OCI-LY7 (cell line): Measurements from ENCODE around the gene LRPAP1. TPM values are rescaled to one million over a fixed set of nuclear protein-coding genes. Genes with fewer than 3 reads are reported as not detected.

Experiments
- BruUV-seq: library from RNA; stranded (reverse); fragments of 400-500 nt; replicated peaks from 2 replicates; lab custom pipeline; 2021; lab: Mats Ljungman, UMichigan
- CTCF ChIA-PET: fragments of 300-600 bp; sonication (Branson Sonifier 250); formaldehyde crosslinking; loops from one replicate; lab custom pipeline; 2022; ENCODE audit warnings: antibody characterized with exemption; ENCODE audit not compliant: unreplicated experiment; lab: Charles Lee
- POLR2A ChIA-PET: fragments of 300-600 bp; sonication (Branson Sonifier 250); formaldehyde crosslinking; loops from one replicate; lab custom pipeline; 2022; ENCODE audit warnings: antibody characterized with exemption; lab: Charles Lee
- DNase-seq: peaks from one replicate; pipeline ENCODE4 v3.0.0-alpha.2; 2015; ENCODE audit warnings: low spot score
- H2AFZ ChIP-seq: fragments of 200-600 bp; sonication (generic), shearing (Covaris generic); 2 replicates; pipeline ENCODE4 v1.6.1; 2014; ENCODE audit warnings: mild to moderate bottlenecking, antibody characterized with exemption, low read length, moderate library complexity
- H3K27ac ChIP-seq: fragments of 200-600 bp; sonication (generic); 2 replicates; pipeline ENCODE4 v1.5.1; 2014; ENCODE audit warnings: mixed run types, low read depth, mild to moderate bottlenecking, moderate library complexity, low read length, inconsistent platforms; ENCODE audit not compliant: poor library complexity, severe bottlenecking
- H3K36me3 ChIP-seq: fragments of 200-600 bp; sonication (generic); 2 replicates; pipeline ENCODE4 v1.6.1; 2014; ENCODE audit warnings: mild to moderate bottlenecking, antibody characterized with exemption, low read length, moderate library complexity, mixed read lengths; ENCODE audit not compliant: insufficient read depth
- H3K4me1 ChIP-seq: fragments of 200-600 bp; sonication (generic); 2 replicates; pipeline ENCODE4 v1.5.1; 2014; ENCODE audit warnings: mild to moderate bottlenecking, low read length; ENCODE audit not compliant: insufficient read depth, poor library complexity, severe bottlenecking
- H3K4me2 ChIP-seq: fragments of 200-600 bp; sonication (generic); 2 replicates; pipeline ENCODE4 v1.6.1; 2014; ENCODE audit warnings: mild to moderate bottlenecking, low read length
- H3K4me3 ChIP-seq: fragments of 200-600 bp; sonication (generic); 2 replicates; pipeline ENCODE4 v1.5.1; 2014; ENCODE audit warnings: mild to moderate bottlenecking, low read depth, low read length; ENCODE audit not compliant: poor library complexity, severe bottlenecking
- H3K79me2 ChIP-seq: fragments of 200-600 bp; sonication (generic); 2 replicates; pipeline ENCODE4 v1.6.1; 2016; ENCODE audit warnings: low read depth, mild to moderate bottlenecking, low read length, moderate library complexity, mixed read lengths; ENCODE audit not compliant: insufficient read depth
- H3K9me2 ChIP-seq: fragments of 200-600 bp; sonication (generic); 2 replicates; pipeline ENCODE4 v1.6.1; 2016; ENCODE audit warnings: mild to moderate bottlenecking, low read length, mixed read lengths; ENCODE audit not compliant: insufficient read depth
- H3K9me3 ChIP-seq: fragments of 200-600 bp; sonication (generic); 2 replicates; pipeline ENCODE4 v1.6.1; 2014; ENCODE audit warnings: mild to moderate bottlenecking, mixed run types, low read length, mixed read lengths
- H4K20me1 ChIP-seq: fragments of 200-600 bp; sonication (generic); 2 replicates; pipeline ENCODE4 v1.6.1; 2014; ENCODE audit warnings: mild to moderate bottlenecking, antibody characterized with exemption, low read length, moderate library complexity, mixed read lengths; ENCODE audit not compliant: insufficient read depth
- EZH2phosphoT487 ChIP-seq: fragments of 200-600 bp; sonication (generic); IDR thresholded peaks from 2 replicates; pipeline ENCODE4 v1.6.1; 2018; ENCODE audit warnings: low read depth, borderline replicate concordance, mild to moderate bottlenecking, mixed run types, antibody characterized with exemption, low read length, moderate library complexity, mixed read lengths
- intact Hi-C: fragments of 100-400 bp; cut with micrococcal nuclease; formaldehyde crosslinking; loops from one replicate; pipeline ENCODE4 v1.10.0; 2022; ENCODE audit not compliant: unreplicated experiment
- total RNA-seq, 2 experiments: library from RNA; depleted of rRNA in 1 of 2; stranded (reverse); fragments of >200 nt in 1 of 2; shearing (Covaris generic) in 1 of 2; gene quantifications; 2 replicates each; pipeline ENCODE4 v1.2.3, GENCODE V29; 2014 to 2022
- TF ChIP-seq, protein P1 (sequence below): fragments of 200-600 bp; sonication (generic); conservative IDR thresholded peaks from 2 replicates; pipeline ENCODE4 v1.5.1; 2014; ENCODE audit warnings: mild to moderate bottlenecking, antibody characterized with exemption, low read length, moderate library complexity, mixed read lengths

Gene LRPAP1
- total RNA-seq, 2 experiments from 2014 or later = 46.2 to 54.7 TPM

DNA sequence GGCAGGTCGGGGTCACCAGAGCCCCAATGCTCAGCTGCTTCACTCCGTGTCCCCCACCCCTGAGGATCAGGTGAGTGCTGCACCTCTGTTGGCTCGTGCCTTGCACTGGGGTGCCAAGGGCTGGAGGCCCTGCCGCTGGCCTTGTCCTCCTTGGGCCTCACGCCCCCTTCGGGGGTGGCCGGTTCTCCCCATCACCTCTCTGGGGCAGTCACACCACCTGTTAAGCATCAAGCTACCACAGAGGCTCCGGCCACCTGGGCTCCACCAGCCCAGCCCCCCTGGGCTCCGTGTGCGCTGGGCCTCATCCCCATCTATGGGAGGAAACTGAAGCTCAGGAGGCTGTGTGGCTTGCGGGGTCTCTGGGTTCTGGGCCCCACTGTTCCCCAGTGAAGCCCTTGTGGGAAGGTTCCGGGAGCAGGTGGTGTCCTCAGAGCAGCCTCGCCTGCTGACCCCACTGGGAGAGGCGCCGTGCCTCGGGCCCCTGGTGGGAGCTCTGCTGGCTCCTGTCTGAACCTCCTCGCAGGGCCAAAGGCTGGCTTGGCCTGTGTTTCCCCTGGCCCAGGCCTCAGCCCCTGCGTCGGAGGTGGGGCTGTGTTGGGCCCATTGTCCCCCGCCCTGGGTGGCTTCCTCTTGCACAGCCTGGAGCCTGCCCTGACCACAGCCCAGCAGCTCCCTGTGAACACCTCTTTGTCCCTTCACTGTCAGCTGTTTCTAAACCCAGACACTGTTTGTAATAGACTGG, 38.3 kb downstream of the LRPAP1 start:
- ChIA-PET POLR2A (no interaction called here), CTCF (interaction anchor here (0.5 kb wide), 1 partner anchor 14 kb away, joined by 4 read pairs; no protein-coding TSS in a partner anchor)
- no peak overlapping the region for H3K4me2 ChIP-seq
- DNase-seq = no peak
- no peak for TF ChIP-seq EZH2phosphoT487
- TF ChIP-seq, protein P1, sequence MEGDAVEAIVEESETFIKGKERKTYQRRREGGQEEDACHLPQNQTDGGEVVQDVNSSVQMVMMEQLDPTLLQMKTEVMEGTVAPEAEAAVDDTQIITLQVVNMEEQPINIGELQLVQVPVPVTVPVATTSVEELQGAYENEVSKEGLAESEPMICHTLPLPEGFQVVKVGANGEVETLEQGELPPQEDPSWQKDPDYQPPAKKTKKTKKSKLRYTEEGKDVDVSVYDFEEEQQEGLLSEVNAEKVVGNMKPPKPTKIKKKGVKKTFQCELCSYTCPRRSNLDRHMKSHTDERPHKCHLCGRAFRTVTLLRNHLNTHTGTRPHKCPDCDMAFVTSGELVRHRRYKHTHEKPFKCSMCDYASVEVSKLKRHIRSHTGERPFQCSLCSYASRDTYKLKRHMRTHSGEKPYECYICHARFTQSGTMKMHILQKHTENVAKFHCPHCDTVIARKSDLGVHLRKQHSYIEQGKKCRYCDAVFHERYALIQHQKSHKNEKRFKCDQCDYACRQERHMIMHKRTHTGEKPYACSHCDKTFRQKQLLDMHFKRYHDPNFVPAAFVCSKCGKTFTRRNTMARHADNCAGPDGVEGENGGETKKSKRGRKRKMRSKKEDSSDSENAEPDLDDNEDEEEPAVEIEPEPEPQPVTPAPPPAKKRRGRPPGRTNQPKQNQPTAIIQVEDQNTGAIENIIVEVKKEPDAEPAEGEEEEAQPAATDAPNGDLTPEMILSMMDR = no peak
- no peak overlapping the region for H2AFZ ChIP-seq
- H4K20me1 ChIP-seq = no peaks in the 10 kb centered on the region
- no peaks in the 10 kb centered on the region for H3K9me2 ChIP-seq
- H3K79me2 ChIP-seq = no peaks in the 10 kb centered on the region
- no peak overlapping the region for H3K4me3 ChIP-seq
- H3K9me3 ChIP-seq = no peaks in the 10 kb centered on the region
- intact Hi-C loops = no loop called here
- BruUV-seq = no TSS peak
- no peak overlapping the region for H3K27ac ChIP-seq
- H3K4me1 ChIP-seq = no peaks in the 10 kb centered on the region
- no peaks in the 10 kb centered on the region for H3K36me3 ChIP-seq

DNA sequence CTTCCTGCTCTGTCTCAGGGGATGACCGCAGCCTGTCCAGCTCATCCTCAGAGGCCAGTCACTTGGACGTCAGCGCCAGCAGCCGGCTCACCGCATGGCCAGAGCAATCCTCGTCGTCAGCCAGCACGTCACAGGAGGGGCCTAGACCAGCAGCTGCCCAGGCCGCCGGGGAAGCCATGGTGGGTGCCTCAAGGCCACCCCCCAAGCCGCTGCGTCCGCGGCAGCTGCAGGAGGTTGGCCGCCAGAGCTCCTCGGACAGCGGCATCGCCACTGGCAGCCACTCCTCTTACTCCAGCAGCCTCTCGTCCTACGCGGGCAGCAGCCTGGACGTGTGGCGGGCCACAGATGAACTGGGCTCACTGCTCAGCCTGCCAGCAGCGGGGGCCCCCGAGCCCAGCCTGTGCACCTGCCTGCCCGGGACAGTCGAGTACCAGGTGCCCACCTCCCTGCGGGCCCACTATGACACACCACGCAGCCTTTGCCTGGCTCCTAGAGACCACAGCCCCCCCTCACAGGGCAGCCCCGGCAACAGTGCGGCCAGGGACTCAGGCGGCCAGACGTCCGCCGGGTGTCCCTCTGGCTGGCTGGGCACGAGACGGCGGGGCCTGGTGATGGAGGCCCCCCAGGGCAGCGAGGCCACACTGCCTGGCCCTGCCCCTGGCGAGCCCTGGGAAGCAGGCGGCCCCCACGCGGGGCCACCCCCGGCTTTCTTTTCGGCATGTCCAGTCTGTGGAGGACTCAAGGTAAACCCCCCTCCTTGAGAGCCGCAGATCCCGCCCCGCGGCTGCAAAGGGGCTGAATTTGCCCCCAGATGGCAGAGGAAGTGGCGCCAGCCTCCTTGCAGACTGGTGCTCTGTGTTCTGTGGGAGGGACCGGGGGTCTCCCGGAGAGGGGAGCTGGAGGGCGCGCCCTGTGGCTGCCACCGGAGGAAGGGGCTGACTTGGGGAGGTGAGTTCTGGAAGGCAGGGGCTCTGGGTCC, 39.2 kb downstream of the LRPAP1 start:
- TF ChIP-seq EZH2phosphoT487 = no peak
- TF ChIP-seq, protein P1 = no peak
- no peak overlapping the region for H3K27ac ChIP-seq
- H3K9me2 ChIP-seq = no peaks in the 10 kb centered on the region
- no TSS peak for BruUV-seq
- ChIA-PET CTCF (no interaction called here), POLR2A (no interaction called here)
- H3K4me2 ChIP-seq = no peak overlapping the region
- no peak overlapping the region for H3K4me3 ChIP-seq
- H3K9me3 ChIP-seq = no peaks in the 10 kb centered on the region
- intact Hi-C loops = no loop called here
- H3K4me1 ChIP-seq = no peaks in the 10 kb centered on the region
- DNase-seq = no peak
- no peak overlapping the region for H2AFZ ChIP-seq
- H3K79me2 ChIP-seq = no peaks in the 10 kb centered on the region
- no peaks in the 10 kb centered on the region for H3K36me3 ChIP-seq
- no peaks in the 10 kb centered on the region for H4K20me1 ChIP-seq
